ENCODE data around the gene HCN4. TPM values are rescaled to one million over a fixed set of nuclear protein-coding genes. Genes with fewer than 3 reads are reported as not detected.

Gene HCN4
- total RNA-seq, 4 donors from 2014 or later, result 0.17 TPM; not detected in 3

GRCh38 chr15:73328981-73329380 is 39.8 kb downstream of the HCN4 start:
- DNase-seq (ENCODE audit: extremely low spot score), result no peak
- H3K27me3 ChIP-seq, result peaks cover 0 to 23% (median 0%) of the 10 kb centered on the region in 4 donors
- H3K27ac ChIP-seq (replicated peaks in 1 of 4), result no peak overlapping the region
- H3K36me3 ChIP-seq, result no peaks in the 10 kb centered on the region
- TF ChIP-seq POLR2A (IDR thresholded peaks at IDR 0.05; ENCODE audit: low read depth), result no peak
- H3K4me1 ChIP-seq, result no peaks in the 10 kb centered on the region
- 87% methylated on average over 10 of the region's 10 CpGs for WGBS
- H3K9me3 ChIP-seq, result no peaks in the 10 kb centered on the region
- H3K4me3 ChIP-seq, result no peak overlapping the region
- intact Hi-C loops (cut with DNase I), result no loop called here

- Histone ChIP-seq H3K4me1 (no peaks in the 10 kb centered on the region), H3K36me3 (peaks cover 0 to 4% (median 0%) of the 10 kb centered on the region in 4 donors), H3K9me3 (no peaks in the 10 kb centered on the region), H3K27ac (replicated peaks in 1 of 4) (no peak overlapping the region), H3K4me3 (no peak overlapping the region), H3K27me3 (peaks cover 0 to 30% (median 0%) of the 10 kb centered on the region in 4 donors)
- intact Hi-C loops (cut with DNase I), result no loop called here
- WGBS, result 83% methylated on average over 10 of the region's 12 CpGs
- no peak for DNase-seq (ENCODE audit: extremely low spot score)
- TF ChIP-seq POLR2AphosphoS5 (IDR thresholded peaks at IDR 0.05) (no peak), CTCF (IDR thresholded peaks at IDR 0.05) (no peak), EP300 (IDR thresholded peaks at IDR 0.05) (no peak), POLR2A (IDR thresholded peaks at IDR 0.05; ENCODE audit: low read depth) (no peak)
These were observed 40.5 kb downstream of the HCN4 start for GRCh38 chr15:73328149-73328820.

- Histone ChIP-seq H3K9me3 (no peaks in the 10 kb centered on the region), H3K27me3 (peaks cover 0 to 50% (median 0%) of the 10 kb centered on the region in 4 donors), H3K36me3 (peaks cover 0 to 7% (median 0%) of the 10 kb centered on the region in 4 donors), H3K4me1 (no peaks in the 10 kb centered on the region), H3K4me3 (no peak overlapping the region), H3K27ac (replicated peaks in 1 of 4) (no peak overlapping the region)
- no peak for DNase-seq (ENCODE audit: extremely low spot score)
- intact Hi-C loops (cut with DNase I), result no loop called here
- WGBS, result 52% methylated on average over 4 of the region's 4 CpGs
- TF ChIP-seq POLR2A (IDR thresholded peaks at IDR 0.05; ENCODE audit: low read depth), result no peak
- no peak for TF ChIP-seq CTCF (IDR thresholded peaks at IDR 0.05)
- no peak for TF ChIP-seq EP300 (IDR thresholded peaks at IDR 0.05)
- TF ChIP-seq POLR2AphosphoS5 (IDR thresholded peaks at IDR 0.05), result no peak
These were observed 42.6 kb downstream of the HCN4 start for GRCh38 chr15:73326157-73326556.

GRCh38 chr15:73325191-73325861 is 43.4 kb downstream of the HCN4 start:
- intact Hi-C loops (cut with DNase I), result no loop called here

More at GRCh38 chr15:73325191-73325861, 43.4 kb downstream of the HCN4 start:
- no peaks in the 10 kb centered on the region for H3K9me3 ChIP-seq
- WGBS, result 71% methylated on average over 18 of the region's 29 CpGs
- TF ChIP-seq EP300 (IDR thresholded peaks at IDR 0.05) (no peak), POLR2AphosphoS5 (IDR thresholded peaks at IDR 0.05) (no peak), POLR2A (IDR thresholded peaks at IDR 0.05; ENCODE audit: low read depth) (no peak), CTCF (IDR thresholded peaks at IDR 0.05) (no peak)
- peaks cover 0 to 7% (median 0%) of the 10 kb centered on the region in 4 donors for H3K36me3 ChIP-seq
- H3K4me3 ChIP-seq, result no peak overlapping the region
- H3K27ac ChIP-seq (replicated peaks in 1 of 4), result no peak overlapping the region
- no peaks in the 10 kb centered on the region for H3K4me1 ChIP-seq
- peaks cover 0 to 58% (median 0%) of the 10 kb centered on the region in 4 donors for H3K27me3 ChIP-seq
- no peak for DNase-seq (ENCODE audit: extremely low spot score)

Measured in esophagus muscularis mucosa (tissue), 4 donors.